ENCODE measurements around the gene B4GALT1.
"Not testable (repeated sequence)": the region's sequence is repeated elsewhere in the genome, so short reads cannot be mapped to it uniquely, and the experiment has no call there.

The B4GALT1 gene

GRCh38 chr9:33163433-33164137, 3.6 kb downstream of the B4GALT1 start:
- Mint-ChIP-seq H3K4me1 (ENCODE audit: low read depth in 2 of 2) (peaks cover 78 to 83% of the 10 kb centered on the region in 2 donors), H3K9me3 (no peaks in the 10 kb centered on the region), H3K27ac (peak overlapping the region; percentile 99 to 100), H3K27me3 (no peaks in the 10 kb centered on the region), H3K4me3 (peak overlapping the region; percentile 95 to 98), H3K36me3 (ENCODE audit: insufficient read depth) (peaks cover 86% of the 10 kb centered on the region)
- ATAC-seq (replicated peaks), result no peak
- DNase-seq, result no peak

- Mint-ChIP-seq H3K27ac (peak overlapping the region; percentile 99 to 100), H3K27me3 (no peaks in the 10 kb centered on the region), H3K4me3 (peak overlapping the region; percentile 95 to 98), H3K9me3 (no peaks in the 10 kb centered on the region), H3K36me3 (ENCODE audit: insufficient read depth) (peaks cover 88% of the 10 kb centered on the region), H3K4me1 (ENCODE audit: low read depth in 2 of 2) (peaks cover 83 to 84% of the 10 kb centered on the region in 2 donors)
- no peak for DNase-seq
- no peak for ATAC-seq (replicated peaks)
Observed at GRCh38 chr9:33162721-33163311, 4.3 kb downstream of the B4GALT1 start.

- Mint-ChIP-seq H3K27ac (peak overlapping the region; percentile 99 to 100), H3K36me3 (ENCODE audit: insufficient read depth) (peaks cover 78% of the 10 kb centered on the region), H3K4me3 (peak overlapping the region; percentile 95 to 98), H3K9me3 (no peaks in the 10 kb centered on the region), H3K27me3 (no peaks in the 10 kb centered on the region), H3K4me1 (ENCODE audit: low read depth in 2 of 2) (peaks cover 82 to 86% of the 10 kb centered on the region in 2 donors)
- no peak for ATAC-seq (replicated peaks)
- no peak for DNase-seq
Observed at GRCh38 chr9:33161589-33162132, 5.5 kb downstream of the B4GALT1 start.

- peaks cover 84 to 88% of the 10 kb centered on the region in 2 donors for H3K4me1 Mint-ChIP-seq (ENCODE audit: low read depth in 2 of 2)
- H3K36me3 Mint-ChIP-seq (ENCODE audit: insufficient read depth), result peaks cover 75% of the 10 kb centered on the region
- peak overlapping the region; percentile 99 to 100 for H3K27ac Mint-ChIP-seq
- no peaks in the 10 kb centered on the region for H3K27me3 Mint-ChIP-seq
- no peaks in the 10 kb centered on the region for H3K9me3 Mint-ChIP-seq
- peak; percentile 35 for ATAC-seq (replicated peaks)
- peak overlapping the region; percentile 95 to 98 for H3K4me3 Mint-ChIP-seq
- peak in 2 of 3 experiments; percentile 49 to 54 for DNase-seq
Observed at GRCh38 chr9:33161011-33161588, 6.0 kb downstream of the B4GALT1 start.

- ATAC-seq (replicated peaks); DNase-seq; H3K9me3 Mint-ChIP-seq; H3K27me3 Mint-ChIP-seq: not testable (repeated sequence)
- H3K27ac Mint-ChIP-seq, result peak overlapping the region; percentile 99 to 100
- peaks cover 84 to 89% of the 10 kb centered on the region in 2 donors for H3K4me1 Mint-ChIP-seq (ENCODE audit: low read depth in 2 of 2)
- peaks cover 73% of the 10 kb centered on the region for H3K36me3 Mint-ChIP-seq (ENCODE audit: insufficient read depth)
- peak overlapping the region; percentile 95 to 98 for H3K4me3 Mint-ChIP-seq
Observed at GRCh38 chr9:33160446-33160845, 6.7 kb downstream of the B4GALT1 start.

GRCh38 chr9:33159777-33160127, 7.4 kb downstream of the B4GALT1 start:
- Mint-ChIP-seq H3K27ac (peak overlapping the region; percentile 99 to 100), H3K36me3 (ENCODE audit: insufficient read depth) (peaks cover 70% of the 10 kb centered on the region), H3K27me3 (no peaks in the 10 kb centered on the region), H3K4me1 (ENCODE audit: low read depth in 2 of 2) (peaks cover 84 to 91% of the 10 kb centered on the region in 2 donors), H3K4me3 (peak overlapping the region; percentile 95 to 98), H3K9me3 (no peaks in the 10 kb centered on the region)
- ATAC-seq (replicated peaks) (peak; percentile 67), DNase-seq (peak; percentile 61 to 65 (median 63))

GRCh38 chr9:33158843-33159776, 8.0 kb downstream of the B4GALT1 start:
- Mint-ChIP-seq H3K4me3 (peak overlapping the region; percentile 95 to 98), H3K9me3 (no peaks in the 10 kb centered on the region), H3K27ac (peak overlapping the region; percentile 99 to 100), H3K36me3 (ENCODE audit: insufficient read depth) (peaks cover 70% of the 10 kb centered on the region), H3K4me1 (ENCODE audit: low read depth in 2 of 2) (peaks cover 86 to 92% of the 10 kb centered on the region in 2 donors), H3K27me3 (no peaks in the 10 kb centered on the region)
- DNase-seq, result peak; percentile 44 to 52 (median 50)
- peak; percentile 56 for ATAC-seq (replicated peaks)

- peaks cover 62% of the 10 kb centered on the region for H3K36me3 Mint-ChIP-seq (ENCODE audit: insufficient read depth)
- peak; percentile 9 for ATAC-seq (replicated peaks)
- H3K4me3 Mint-ChIP-seq, result peak overlapping the region; percentile 95 to 98
- no peaks in the 10 kb centered on the region for H3K27me3 Mint-ChIP-seq
- no peaks in the 10 kb centered on the region for H3K9me3 Mint-ChIP-seq
- H3K4me1 Mint-ChIP-seq (ENCODE audit: low read depth in 2 of 2), result peaks cover 84 to 92% of the 10 kb centered on the region in 2 donors
- DNase-seq, result no peak
- H3K27ac Mint-ChIP-seq, result peak overlapping the region; percentile 99 to 100
Observed at GRCh38 chr9:33157960-33158842, 8.9 kb downstream of the B4GALT1 start.

- Mint-ChIP-seq H3K9me3 (no peaks in the 10 kb centered on the region), H3K27me3 (no peaks in the 10 kb centered on the region), H3K36me3 (ENCODE audit: insufficient read depth) (peaks cover 53% of the 10 kb centered on the region), H3K27ac (peak overlapping the region; percentile 93 to 98), H3K4me1 (ENCODE audit: low read depth in 2 of 2) (peaks cover 82 to 91% of the 10 kb centered on the region in 2 donors), H3K4me3 (peak overlapping the region; percentile 57 to 73)
- DNase-seq (no peak), ATAC-seq (replicated peaks) (no peak)
Observed at GRCh38 chr9:33155393-33155792, 11.7 kb downstream of the B4GALT1 start.

GRCh38 chr9:33154371-33154770, 12.8 kb downstream of the B4GALT1 start:
- ATAC-seq (replicated peaks), result no peak
- H3K9me3 Mint-ChIP-seq, result no peaks in the 10 kb centered on the region
- H3K4me3 Mint-ChIP-seq, result peak overlapping the region; percentile 69 to 73
- peak overlapping the region; percentile 91 to 98 for H3K27ac Mint-ChIP-seq
- H3K4me1 Mint-ChIP-seq (ENCODE audit: low read depth in 2 of 2), result peaks cover 73 to 85% of the 10 kb centered on the region in 2 donors
- H3K27me3 Mint-ChIP-seq, result no peaks in the 10 kb centered on the region
- peaks cover 47% of the 10 kb centered on the region for H3K36me3 Mint-ChIP-seq (ENCODE audit: insufficient read depth)
- no peak for DNase-seq

- H3K9me3 Mint-ChIP-seq, result no peaks in the 10 kb centered on the region
- peaks cover 47% of the 10 kb centered on the region for H3K36me3 Mint-ChIP-seq (ENCODE audit: insufficient read depth)
Observed at GRCh38 chr9:33153666-33154065, 13.5 kb downstream of the B4GALT1 start.

GRCh38 chr9:33153001-33153400, 14.1 kb downstream of the B4GALT1 start:
- peaks cover 68 to 82% of the 10 kb centered on the region in 2 donors for H3K4me1 Mint-ChIP-seq (ENCODE audit: low read depth in 2 of 2)
- no peaks in the 10 kb centered on the region for H3K27me3 Mint-ChIP-seq
- DNase-seq, result no peak
- no peaks in the 10 kb centered on the region for H3K9me3 Mint-ChIP-seq
- H3K36me3 Mint-ChIP-seq (ENCODE audit: insufficient read depth), result peaks cover 47% of the 10 kb centered on the region
- no peak for ATAC-seq (replicated peaks)
- H3K27ac Mint-ChIP-seq, result peak overlapping the region; percentile 91 to 98
- peak overlapping the region; percentile 69 to 73 for H3K4me3 Mint-ChIP-seq

More at GRCh38 chr9:33153666-33154065, 13.5 kb downstream of the B4GALT1 start:
- peak overlapping the region; percentile 91 to 98 for H3K27ac Mint-ChIP-seq
- peaks cover 69 to 82% of the 10 kb centered on the region in 2 donors for H3K4me1 Mint-ChIP-seq (ENCODE audit: low read depth in 2 of 2)
- H3K27me3 Mint-ChIP-seq, result no peaks in the 10 kb centered on the region
- DNase-seq (no peak), ATAC-seq (replicated peaks) (no peak)
- H3K4me3 Mint-ChIP-seq, result peak overlapping the region; percentile 69 to 73
